Measurements from ENCODE around the gene VAT1L. TPM values are rescaled to one million over a fixed set of nuclear protein-coding genes. Genes with fewer than 3 reads are reported as not detected.

Gene VAT1L
- polyA plus RNA-seq, 1 of the 3 experiments (the other 2 are of a cell fraction): 52.5 TPM

DNA sequence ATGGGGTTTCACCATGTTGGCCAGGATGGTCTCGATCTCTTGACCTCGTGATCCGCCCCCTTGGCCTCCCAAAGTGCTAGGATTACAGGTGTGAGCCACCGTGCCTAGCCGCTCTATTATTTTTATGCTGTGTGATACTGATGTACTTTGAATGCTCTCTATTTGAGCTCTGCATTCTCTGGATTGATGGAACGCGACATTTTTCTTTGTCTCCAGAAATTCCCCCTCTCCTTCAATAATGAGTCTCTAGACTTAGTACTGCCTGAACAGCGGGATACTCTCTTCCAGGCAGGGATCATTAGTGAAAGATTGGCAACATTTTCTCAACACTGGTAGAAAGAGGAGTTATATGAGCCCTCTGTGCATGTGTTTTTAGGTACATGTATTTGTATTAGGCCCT is 140.6 kb downstream of the VAT1L start:
- H3K27me3 ChIP-seq (ENCODE audit: insufficient read depth): no peaks in the 10 kb centered on the region
- peaks cover 0 to 4% of the 10 kb centered on the region in 2 experiments for H3K36me3 ChIP-seq (replicated peaks in 1 of 2; ENCODE audit: control insufficient read depth in 1 of 2, insufficient read depth in 2 of 2, low read length in 1 of 2)
- ChIA-PET POLR2A (no interaction called here), CTCF (no interaction called here)
- no peaks in the 10 kb centered on the region for H3K4me1 ChIP-seq (ENCODE audit: control insufficient read depth in 1 of 2, insufficient read depth in 2 of 2, low read depth in 1 of 2, low read length in 1 of 2)
- H3K4me2 ChIP-seq: no peak overlapping the region
- H3F3A ChIP-seq (replicated peaks; ENCODE audit: insufficient read depth): no peaks in the 10 kb centered on the region
- H3K9me2 ChIP-seq: no peaks in the 10 kb centered on the region
- no peak overlapping the region for H3K4me3 ChIP-seq (ENCODE audit: low read depth in 2 of 2, low read length in 1 of 2)
- no peak overlapping the region for H3K27ac ChIP-seq (ENCODE audit: low read depth in 2 of 2, low read length in 1 of 2)
- no peaks in the 10 kb centered on the region for H3K9me3 ChIP-seq
- no peaks in the 10 kb centered on the region for H3K79me2 ChIP-seq (ENCODE audit: insufficient read depth)
- no peak overlapping the region for H3K9ac ChIP-seq
- no peak for TF ChIP-seq MEF2A (IDR thresholded peaks at IDR 0.05; ENCODE audit: borderline replicate concordance, low read depth)
- TF ChIP-seq RFX5 (IDR thresholded peaks at IDR 0.05; ENCODE audit: low read length): no peak
- no peak for TF ChIP-seq SIN3A (IDR thresholded peaks at IDR 0.05; ENCODE audit: borderline replicate concordance, low read depth, low read length)
- TF ChIP-seq MAX (IDR thresholded peaks at IDR 0.05; ENCODE audit: low read depth): no peak
- TF ChIP-seq FOXM1 (IDR thresholded peaks at IDR 0.05; ENCODE audit: low read depth): no peak
- TF ChIP-seq TCF12 (IDR thresholded peaks at IDR 0.05): no peak
- TF ChIP-seq IRF3 (IDR thresholded peaks at IDR 0.05; ENCODE audit: low read depth, low read length): no peak
- no peak for DNase-seq
- 80% methylated on average over 8 of the region's 8 CpGs for WGBS (ENCODE audit: low lambda C conversion rate)
- H2AFZ ChIP-seq (ENCODE audit: low read depth): no peak overlapping the region
- H4K20me1 ChIP-seq (ENCODE audit: insufficient read depth): no peaks in the 10 kb centered on the region

- H3K9ac ChIP-seq: no peak overlapping the region
- no peak for TF ChIP-seq CHD2 (IDR thresholded peaks at IDR 0.05; ENCODE audit: low read length, partially characterized antibody)
- no peak for TF ChIP-seq EZH2phosphoT487 (IDR thresholded peaks at IDR 0.05; ENCODE audit: borderline replicate concordance, low read depth)
- no peak for TF ChIP-seq ZBTB33 (IDR thresholded peaks at IDR 0.05; ENCODE audit: borderline replicate concordance, low read depth)
- TF ChIP-seq RXRA (IDR thresholded peaks at IDR 0.05; ENCODE audit: borderline replicate concordance, low read depth): no peak
- TF ChIP-seq MXI1 (IDR thresholded peaks at IDR 0.05; ENCODE audit: low read depth, low read length): no peak
- TF ChIP-seq TEAD4 (IDR thresholded peaks at IDR 0.05; ENCODE audit: borderline replicate concordance, insufficient read depth): no peak
- no peak for TF ChIP-seq EP300 (IDR thresholded peaks at IDR 0.05; ENCODE audit: borderline replicate concordance in 1 of 2, low read depth in 1 of 2, low read length in 1 of 2)
- TF ChIP-seq NFIC (IDR thresholded peaks at IDR 0.05; ENCODE audit: borderline replicate concordance): no peak
- TF ChIP-seq FOXJ3 (CRISPR knock-in tag; IDR thresholded peaks at IDR 0.05): no peak
- no peak for TF ChIP-seq RFX5 (IDR thresholded peaks at IDR 0.05; ENCODE audit: low read length)
- TF ChIP-seq IRF3 (IDR thresholded peaks at IDR 0.05; ENCODE audit: low read depth, low read length): no peak
- TF ChIP-seq RCOR1 (IDR thresholded peaks at IDR 0.05; ENCODE audit: low read length): no peak
- no peak for TF ChIP-seq USF1 (IDR thresholded peaks at IDR 0.05; ENCODE audit: borderline replicate concordance, low read depth)
- TF ChIP-seq POLR2AphosphoS5 (IDR thresholded peaks at IDR 0.05; ENCODE audit: low read depth, low read length): no peak
- TF ChIP-seq NRF1 (IDR thresholded peaks at IDR 0.05; ENCODE audit: low read depth, low read length): no peak
- H3K27ac ChIP-seq (ENCODE audit: low read depth in 2 of 2, low read length in 1 of 2): no peak overlapping the region
- no peaks in the 10 kb centered on the region for H3K4me1 ChIP-seq (ENCODE audit: control insufficient read depth in 1 of 2, insufficient read depth in 2 of 2, low read depth in 1 of 2, low read length in 1 of 2)
- no peaks in the 10 kb centered on the region for H3K9me2 ChIP-seq
- H3K27me3 ChIP-seq (ENCODE audit: insufficient read depth): no peaks in the 10 kb centered on the region
- H3K79me2 ChIP-seq (ENCODE audit: insufficient read depth): no peaks in the 10 kb centered on the region
- H3F3A ChIP-seq (replicated peaks; ENCODE audit: insufficient read depth): no peaks in the 10 kb centered on the region
- H3K4me2 ChIP-seq: no peak overlapping the region
- H4K20me1 ChIP-seq (ENCODE audit: insufficient read depth): no peaks in the 10 kb centered on the region
- ChIA-PET POLR2A (no interaction called here), CTCF (interaction anchor here (0.6 to 0.9 kb wide), 2 partner anchors 9 to 125 kb away, joined by 3 to 4 read pairs; no protein-coding TSS in a partner anchor)
- WGBS (ENCODE audit: low lambda C conversion rate): 76% methylated on average over 4 of the region's 4 CpGs
- H3K9me3 ChIP-seq: no peaks in the 10 kb centered on the region
- H2AFZ ChIP-seq (ENCODE audit: low read depth): no peak overlapping the region
- H3K36me3 ChIP-seq (replicated peaks in 1 of 2; ENCODE audit: control insufficient read depth in 1 of 2, insufficient read depth in 2 of 2, low read length in 1 of 2): peaks cover 0 to 4% of the 10 kb centered on the region in 2 experiments
- H3K4me3 ChIP-seq (ENCODE audit: low read depth in 2 of 2, low read length in 1 of 2): no peak overlapping the region
- no peak for DNase-seq
Measured at GRCh38 chr16:77931058-77931457, 142.7 kb downstream of the VAT1L start.
